H1 (cell line): ENCODE data around the gene WDR3. TPM values are rescaled to one million over a fixed set of nuclear protein-coding genes. Genes with fewer than 3 reads are reported as not detected.

Experiments used
- EGR1 ChIP-seq: IDR thresholded peaks from 2 replicates; pipeline ENCODE4 v1.6.1; 2011; ENCODE audit warnings: low read depth, low read length, borderline replicate concordance
- RXRA ChIP-seq: IDR thresholded peaks from 2 replicates; pipeline ENCODE4 v1.6.1; 2011; ENCODE audit warnings: low read depth, mild to moderate bottlenecking, low read length, moderate library complexity; ENCODE audit not compliant: insufficient read depth
- polyA plus RNA-seq, 7 experiments: library from polyadenylated mRNA; depleted of rRNA in 3 of 7; stranded (reverse) in 5 of 7; unstranded in 2 of 7; fragments of >200 nt in 5 of 7; fragments of 200-250 nt in 2 of 7; gene quantifications; 1 replicate in 5 of 7; 2 replicates in 1 of 7; 4 replicates in 1 of 7; pipeline versions ENCODE4 v1.2.1 to v1.2.3, GENCODE V29; 2011 to 2013; ENCODE audit warnings: missing spikeins in 2 of 7, mixed read lengths in 2 of 7
- total RNA-seq: library from RNA; stranded (reverse); fragmentation: NEBNext Ultra II Directional; extraction: Animal tissue kit (Norgen Biotek cat#: 25700); gene quantifications from 2 replicates; pipeline ENCODE4 v1.2.1, GENCODE V29; 2021

WDR3 gene
- total and polyA plus RNA-seq, 2 of the 8 experiments (the other 6 are each of a cell fraction or from before 2014, with no cell fraction given), result 18.2 to 67.9 TPM

DNA sequence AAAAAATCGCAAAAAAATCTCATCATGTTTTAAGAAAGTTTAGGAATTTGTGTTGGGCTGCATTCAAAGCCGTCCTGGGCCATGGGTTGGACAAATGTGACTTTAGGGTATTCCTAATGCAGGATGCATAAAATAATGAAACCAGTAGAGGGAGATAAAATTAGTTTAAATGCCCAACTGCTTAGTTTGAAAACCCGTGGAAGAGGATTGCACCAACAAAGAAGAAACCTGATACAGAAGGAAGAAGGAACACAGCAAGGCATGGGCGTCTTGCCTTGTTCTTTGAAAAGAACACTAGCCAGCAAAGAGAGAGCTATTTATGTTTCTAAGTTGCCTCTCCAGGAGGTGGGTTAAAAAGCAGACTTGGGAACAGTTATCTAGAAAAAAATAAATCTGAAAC is 37.9 kb downstream of the WDR3 start (continued):
- no peak for TF ChIP-seq RXRA
- no peak for TF ChIP-seq EGR1
